K562 (cell line): ENCODE data around the gene MAGEB4. TPM values are rescaled to one million over a fixed set of nuclear protein-coding genes. Genes with fewer than 3 reads are reported as not detected.

Experiments used
- ETV1 ChIP-seq: fragments of 450-650 bp; conservative IDR thresholded peaks from 2 replicates; pipeline ENCODE4 v1.6.1; 2016; ENCODE audit warnings: missing genetic modification characterization, control low read depth, low read depth, missing compliant biosample characterization
- HDGF ChIP-seq: fragments of 450-650 bp; IDR thresholded peaks from 2 replicates; pipeline ENCODE4 v1.6.1; 2016
- HEY1 ChIP-seq: fragments of 250-450 bp; sonication (Bioruptor Pico); IDR thresholded peaks from 2 replicates; pipeline ENCODE4 v1.5.0; 2020; ENCODE audit warnings: mild to moderate bottlenecking, moderate library complexity, borderline replicate concordance
- NCOA1 ChIP-seq: fragments of 450-650 bp; IDR thresholded peaks from 2 replicates; pipeline ENCODE4 v1.6.1; 2016; ENCODE audit warnings: low read depth
- RBM17 ChIP-seq: fragments of 200-400 bp; formaldehyde crosslinking; IDR thresholded peaks from 2 replicates; pipeline ENCODE4 v1.6.1; 2017; ENCODE audit warnings: low read depth, mild to moderate bottlenecking, low read length, borderline replicate concordance
- TGIF2 ChIP-seq: sonication (generic); formaldehyde crosslinking; IDR thresholded peaks from 2 replicates; pipeline ENCODE4 v1.8.1; 2022; ENCODE audit warnings: mild to moderate bottlenecking, missing genetic modification reagents, moderate library complexity
- XRCC5 ChIP-seq: fragments of 200-400 bp; formaldehyde crosslinking; IDR thresholded peaks from 2 replicates; pipeline ENCODE4 v1.6.1; 2017; ENCODE audit warnings: low read depth, mild to moderate bottlenecking, low read length
- ZNF408 ChIP-seq: fragments of 250-450 bp; sonication (Bioruptor Pico); IDR thresholded peaks from 2 replicates; pipeline ENCODE4 v1.4.0; 2020; ENCODE audit warnings: low read depth, mild to moderate bottlenecking, moderate library complexity
- ZNF696 ChIP-seq: fragments of 250-450 bp; sonication (Bioruptor Pico); conservative IDR thresholded peaks from 2 replicates; pipeline ENCODE4 v1.4.0; 2020; ENCODE audit warnings: mild to moderate bottlenecking, moderate library complexity
- ZNF717 ChIP-seq: fragments of 250-450 bp; sonication (Bioruptor Pico); IDR thresholded peaks from 2 replicates; pipeline ENCODE4 v1.5.0; 2021
- polyA plus RNA-seq, 8 experiments: library from polyadenylated mRNA; depleted of rRNA in 4 of 8; stranded (reverse) in 5 of 8; unstranded in 3 of 8; fragments of >200 nt; fragmentation: Nextera tagmentation in 2 of 8; fragmentation: Illumina TruSeq in 1 of 8; extraction: Ambion mirVana in 2 of 8; extraction: Trizol in 1 of 8; gene quantifications; 2 replicates each; pipeline versions ENCODE4 v1.2.1 to v1.2.3, GENCODE V29; 2011 to 2014; ENCODE audit warnings: inconsistent platforms in 1 of 8, missing spikeins in 1 of 8
- total RNA-seq, 7 experiments: library from RNA; depleted of rRNA in 6 of 7; stranded (reverse); fragments of >200 nt in 6 of 7; fragmentation: Illumina TruSeq in 2 of 7; extraction: Trizol in 2 of 7; gene quantifications; 2 replicates each; pipeline versions ENCODE4 v1.2.1 to v1.2.3, GENCODE V29; 2011 to 2021; ENCODE audit warnings: low replicate concordance in 1 of 7
- TF ChIP-seq, protein P1 (sequence below): fragments of 450-650 bp; IDR thresholded peaks from 2 replicates; pipeline ENCODE4 v1.6.1; 2016; ENCODE audit warnings: mild to moderate bottlenecking, moderate library complexity
- TF ChIP-seq, protein P2 (sequence below): sonication (generic); formaldehyde crosslinking; IDR thresholded peaks from 2 replicates; pipeline ENCODE4 v1.8.0; 2022; ENCODE audit warnings: mild to moderate bottlenecking, missing genetic modification reagents, borderline replicate concordance
- TF ChIP-seq, protein P3 (sequence below): fragments of 250-450 bp; sonication (Bioruptor Pico); IDR thresholded peaks from 2 replicates; pipeline ENCODE4 v1.4.0; 2020; ENCODE audit warnings: mild to moderate bottlenecking, moderate library complexity, borderline replicate concordance

Gene MAGEB4
- total and polyA plus RNA-seq, 9 of the 15 experiments (the other 6 are each of a cell fraction or from before 2014, with no cell fraction given): 0.04 to 0.09 (median 0.06) TPM; not detected in 6

DNA sequence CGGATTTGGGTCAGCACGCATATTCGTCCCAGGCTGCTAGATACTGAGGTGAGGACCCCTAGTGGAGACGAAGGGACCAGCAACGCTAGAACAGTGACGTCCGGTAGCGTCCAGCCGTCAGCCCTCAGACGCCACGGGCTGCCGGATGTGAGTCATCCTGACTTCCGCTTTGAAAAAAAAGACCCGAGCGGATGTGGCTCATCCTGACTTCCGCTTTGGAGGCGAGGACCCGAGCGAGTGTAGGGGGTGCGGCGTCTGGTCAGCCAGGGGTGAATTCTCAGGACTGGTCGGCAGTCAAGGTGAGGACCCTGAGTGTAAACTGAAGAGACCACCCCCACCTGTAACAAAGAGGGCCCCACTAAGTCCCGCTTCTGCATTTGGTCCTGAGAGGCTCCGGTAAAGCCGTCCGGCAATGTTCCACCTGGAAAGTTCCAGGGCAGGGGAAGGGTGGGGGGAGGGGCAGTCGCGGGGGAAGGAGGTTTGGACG is 26.4 kb upstream of the MAGEB4 start, which contains the start of gene MAGEB2 (continued):
- TF ChIP-seq, protein P1, sequence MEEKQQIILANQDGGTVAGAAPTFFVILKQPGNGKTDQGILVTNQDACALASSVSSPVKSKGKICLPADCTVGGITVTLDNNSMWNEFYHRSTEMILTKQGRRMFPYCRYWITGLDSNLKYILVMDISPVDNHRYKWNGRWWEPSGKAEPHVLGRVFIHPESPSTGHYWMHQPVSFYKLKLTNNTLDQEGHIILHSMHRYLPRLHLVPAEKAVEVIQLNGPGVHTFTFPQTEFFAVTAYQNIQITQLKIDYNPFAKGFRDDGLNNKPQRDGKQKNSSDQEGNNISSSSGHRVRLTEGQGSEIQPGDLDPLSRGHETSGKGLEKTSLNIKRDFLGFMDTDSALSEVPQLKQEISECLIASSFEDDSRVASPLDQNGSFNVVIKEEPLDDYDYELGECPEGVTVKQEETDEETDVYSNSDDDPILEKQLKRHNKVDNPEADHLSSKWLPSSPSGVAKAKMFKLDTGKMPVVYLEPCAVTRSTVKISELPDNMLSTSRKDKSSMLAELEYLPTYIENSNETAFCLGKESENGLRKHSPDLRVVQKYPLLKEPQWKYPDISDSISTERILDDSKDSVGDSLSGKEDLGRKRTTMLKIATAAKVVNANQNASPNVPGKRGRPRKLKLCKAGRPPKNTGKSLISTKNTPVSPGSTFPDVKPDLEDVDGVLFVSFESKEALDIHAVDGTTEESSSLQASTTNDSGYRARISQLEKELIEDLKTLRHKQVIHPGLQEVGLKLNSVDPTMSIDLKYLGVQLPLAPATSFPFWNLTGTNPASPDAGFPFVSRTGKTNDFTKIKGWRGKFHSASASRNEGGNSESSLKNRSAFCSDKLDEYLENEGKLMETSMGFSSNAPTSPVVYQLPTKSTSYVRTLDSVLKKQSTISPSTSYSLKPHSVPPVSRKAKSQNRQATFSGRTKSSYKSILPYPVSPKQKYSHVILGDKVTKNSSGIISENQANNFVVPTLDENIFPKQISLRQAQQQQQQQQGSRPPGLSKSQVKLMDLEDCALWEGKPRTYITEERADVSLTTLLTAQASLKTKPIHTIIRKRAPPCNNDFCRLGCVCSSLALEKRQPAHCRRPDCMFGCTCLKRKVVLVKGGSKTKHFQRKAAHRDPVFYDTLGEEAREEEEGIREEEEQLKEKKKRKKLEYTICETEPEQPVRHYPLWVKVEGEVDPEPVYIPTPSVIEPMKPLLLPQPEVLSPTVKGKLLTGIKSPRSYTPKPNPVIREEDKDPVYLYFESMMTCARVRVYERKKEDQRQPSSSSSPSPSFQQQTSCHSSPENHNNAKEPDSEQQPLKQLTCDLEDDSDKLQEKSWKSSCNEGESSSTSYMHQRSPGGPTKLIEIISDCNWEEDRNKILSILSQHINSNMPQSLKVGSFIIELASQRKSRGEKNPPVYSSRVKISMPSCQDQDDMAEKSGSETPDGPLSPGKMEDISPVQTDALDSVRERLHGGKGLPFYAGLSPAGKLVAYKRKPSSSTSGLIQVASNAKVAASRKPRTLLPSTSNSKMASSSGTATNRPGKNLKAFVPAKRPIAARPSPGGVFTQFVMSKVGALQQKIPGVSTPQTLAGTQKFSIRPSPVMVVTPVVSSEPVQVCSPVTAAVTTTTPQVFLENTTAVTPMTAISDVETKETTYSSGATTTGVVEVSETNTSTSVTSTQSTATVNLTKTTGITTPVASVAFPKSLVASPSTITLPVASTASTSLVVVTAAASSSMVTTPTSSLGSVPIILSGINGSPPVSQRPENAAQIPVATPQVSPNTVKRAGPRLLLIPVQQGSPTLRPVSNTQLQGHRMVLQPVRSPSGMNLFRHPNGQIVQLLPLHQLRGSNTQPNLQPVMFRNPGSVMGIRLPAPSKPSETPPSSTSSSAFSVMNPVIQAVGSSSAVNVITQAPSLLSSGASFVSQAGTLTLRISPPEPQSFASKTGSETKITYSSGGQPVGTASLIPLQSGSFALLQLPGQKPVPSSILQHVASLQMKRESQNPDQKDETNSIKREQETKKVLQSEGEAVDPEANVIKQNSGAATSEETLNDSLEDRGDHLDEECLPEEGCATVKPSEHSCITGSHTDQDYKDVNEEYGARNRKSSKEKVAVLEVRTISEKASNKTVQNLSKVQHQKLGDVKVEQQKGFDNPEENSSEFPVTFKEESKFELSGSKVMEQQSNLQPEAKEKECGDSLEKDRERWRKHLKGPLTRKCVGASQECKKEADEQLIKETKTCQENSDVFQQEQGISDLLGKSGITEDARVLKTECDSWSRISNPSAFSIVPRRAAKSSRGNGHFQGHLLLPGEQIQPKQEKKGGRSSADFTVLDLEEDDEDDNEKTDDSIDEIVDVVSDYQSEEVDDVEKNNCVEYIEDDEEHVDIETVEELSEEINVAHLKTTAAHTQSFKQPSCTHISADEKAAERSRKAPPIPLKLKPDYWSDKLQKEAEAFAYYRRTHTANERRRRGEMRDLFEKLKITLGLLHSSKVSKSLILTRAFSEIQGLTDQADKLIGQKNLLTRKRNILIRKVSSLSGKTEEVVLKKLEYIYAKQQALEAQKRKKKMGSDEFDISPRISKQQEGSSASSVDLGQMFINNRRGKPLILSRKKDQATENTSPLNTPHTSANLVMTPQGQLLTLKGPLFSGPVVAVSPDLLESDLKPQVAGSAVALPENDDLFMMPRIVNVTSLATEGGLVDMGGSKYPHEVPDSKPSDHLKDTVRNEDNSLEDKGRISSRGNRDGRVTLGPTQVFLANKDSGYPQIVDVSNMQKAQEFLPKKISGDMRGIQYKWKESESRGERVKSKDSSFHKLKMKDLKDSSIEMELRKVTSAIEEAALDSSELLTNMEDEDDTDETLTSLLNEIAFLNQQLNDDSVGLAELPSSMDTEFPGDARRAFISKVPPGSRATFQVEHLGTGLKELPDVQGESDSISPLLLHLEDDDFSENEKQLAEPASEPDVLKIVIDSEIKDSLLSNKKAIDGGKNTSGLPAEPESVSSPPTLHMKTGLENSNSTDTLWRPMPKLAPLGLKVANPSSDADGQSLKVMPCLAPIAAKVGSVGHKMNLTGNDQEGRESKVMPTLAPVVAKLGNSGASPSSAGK: no peak
- TF ChIP-seq TGIF2 (CRISPR knock-in tag) (no peak), ZNF696 (CRISPR knock-in tag) (no peak), HDGF (no peak), RBM17 (no peak), ZNF717 (CRISPR knock-in tag) (no peak), XRCC5 (no peak), ZNF408 (no peak), HEY1 (no peak), ETV1 (tag) (peak; percentile 93), NCOA1 (peak; percentile 76; the same call in 1 of the 2 replicates)
- TF ChIP-seq, protein P2, sequence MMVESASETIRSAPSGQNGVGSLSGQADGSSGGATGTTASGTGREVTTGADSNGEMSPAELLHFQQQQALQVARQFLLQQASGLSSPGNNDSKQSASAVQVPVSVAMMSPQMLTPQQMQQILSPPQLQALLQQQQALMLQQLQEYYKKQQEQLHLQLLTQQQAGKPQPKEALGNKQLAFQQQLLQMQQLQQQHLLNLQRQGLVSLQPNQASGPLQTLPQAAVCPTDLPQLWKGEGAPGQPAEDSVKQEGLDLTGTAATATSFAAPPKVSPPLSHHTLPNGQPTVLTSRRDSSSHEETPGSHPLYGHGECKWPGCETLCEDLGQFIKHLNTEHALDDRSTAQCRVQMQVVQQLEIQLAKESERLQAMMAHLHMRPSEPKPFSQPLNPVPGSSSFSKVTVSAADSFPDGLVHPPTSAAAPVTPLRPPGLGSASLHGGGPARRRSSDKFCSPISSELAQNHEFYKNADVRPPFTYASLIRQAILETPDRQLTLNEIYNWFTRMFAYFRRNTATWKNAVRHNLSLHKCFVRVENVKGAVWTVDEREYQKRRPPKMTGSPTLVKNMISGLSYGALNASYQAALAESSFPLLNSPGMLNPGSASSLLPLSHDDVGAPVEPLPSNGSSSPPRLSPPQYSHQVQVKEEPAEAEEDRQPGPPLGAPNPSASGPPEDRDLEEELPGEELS (CRISPR knock-in tag): no peak
- TF ChIP-seq, protein P3, sequence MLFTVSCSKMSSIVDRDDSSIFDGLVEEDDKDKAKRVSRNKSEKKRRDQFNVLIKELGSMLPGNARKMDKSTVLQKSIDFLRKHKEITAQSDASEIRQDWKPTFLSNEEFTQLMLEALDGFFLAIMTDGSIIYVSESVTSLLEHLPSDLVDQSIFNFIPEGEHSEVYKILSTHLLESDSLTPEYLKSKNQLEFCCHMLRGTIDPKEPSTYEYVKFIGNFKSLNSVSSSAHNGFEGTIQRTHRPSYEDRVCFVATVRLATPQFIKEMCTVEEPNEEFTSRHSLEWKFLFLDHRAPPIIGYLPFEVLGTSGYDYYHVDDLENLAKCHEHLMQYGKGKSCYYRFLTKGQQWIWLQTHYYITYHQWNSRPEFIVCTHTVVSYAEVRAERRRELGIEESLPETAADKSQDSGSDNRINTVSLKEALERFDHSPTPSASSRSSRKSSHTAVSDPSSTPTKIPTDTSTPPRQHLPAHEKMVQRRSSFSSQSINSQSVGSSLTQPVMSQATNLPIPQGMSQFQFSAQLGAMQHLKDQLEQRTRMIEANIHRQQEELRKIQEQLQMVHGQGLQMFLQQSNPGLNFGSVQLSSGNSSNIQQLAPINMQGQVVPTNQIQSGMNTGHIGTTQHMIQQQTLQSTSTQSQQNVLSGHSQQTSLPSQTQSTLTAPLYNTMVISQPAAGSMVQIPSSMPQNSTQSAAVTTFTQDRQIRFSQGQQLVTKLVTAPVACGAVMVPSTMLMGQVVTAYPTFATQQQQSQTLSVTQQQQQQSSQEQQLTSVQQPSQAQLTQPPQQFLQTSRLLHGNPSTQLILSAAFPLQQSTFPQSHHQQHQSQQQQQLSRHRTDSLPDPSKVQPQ (CRISPR knock-in tag): no peak
